M059J (cell line): ENCODE data around the gene TNIK. TPM values are rescaled to one million over a fixed set of nuclear protein-coding genes. Genes with fewer than 3 reads are reported as not detected.
"Not testable (repeated sequence)": the region's sequence is repeated elsewhere in the genome, so short reads cannot be mapped to it uniquely, and the experiment has no call there.

Experiments used
- DNase-seq: peaks from one replicate; pipeline ENCODE4 v3.0.0-alpha.2; 2012; ENCODE audit warnings: low read depth
- total RNA-seq: library from RNA; depleted of rRNA; stranded (reverse); fragments of >200 nt; shearing (Covaris generic); gene quantifications from 2 replicates; pipeline ENCODE4 v1.2.3, GENCODE V29; 2014

The TNIK gene
- total RNA-seq, 1 experiment from 2014 or later: 26.3 TPM

- DNase-seq: peak; percentile 96
Observed at GRCh38 chr3:171446801-171447578, 13.2 kb downstream of the TNIK start.

GRCh38 chr3:171446301-171446700 is 13.9 kb downstream of the TNIK start:
- DNase-seq: no peak

GRCh38 chr3:171445620-171446204 is 14.5 kb downstream of the TNIK start:
- no peak for DNase-seq

GRCh38 chr3:171444001-171444690 is 16.1 kb downstream of the TNIK start:
- no peak for DNase-seq

GRCh38 chr3:171443211-171443957 is 16.8 kb downstream of the TNIK start:
- DNase-seq: no peak

GRCh38 chr3:171442184-171442583 is 18.0 kb downstream of the TNIK start:
- DNase-seq: no peak

GRCh38 chr3:171441381-171441780 is 18.8 kb downstream of the TNIK start:
- DNase-seq: no peak

GRCh38 chr3:171439996-171440395 is 20.2 kb downstream of the TNIK start:
- DNase-seq: peak; percentile 22

GRCh38 chr3:171437115-171437756 is 23.0 kb downstream of the TNIK start:
- no peak for DNase-seq

- DNase-seq: no peak
Observed at GRCh38 chr3:171436380-171436779, 23.8 kb downstream of the TNIK start.

GRCh38 chr3:171435757-171436156 is 24.4 kb downstream of the TNIK start:
- DNase-seq: no peak

GRCh38 chr3:171435143-171435542 is 25.1 kb downstream of the TNIK start:
- DNase-seq: no peak

- no peak for DNase-seq
Observed at GRCh38 chr3:171432548-171432947, 27.7 kb downstream of the TNIK start.

- no peak for DNase-seq
Observed at GRCh38 chr3:171431550-171431949, 28.7 kb downstream of the TNIK start.

GRCh38 chr3:171430530-171430929 is 29.7 kb downstream of the TNIK start:
- no peak for DNase-seq

- no peak for DNase-seq
Observed at GRCh38 chr3:171429635-171430034, 30.6 kb downstream of the TNIK start.

- DNase-seq: no peak
Observed at GRCh38 chr3:171428892-171429291, 31.3 kb downstream of the TNIK start.

- no peak for DNase-seq
Observed at GRCh38 chr3:171428321-171428787, 31.9 kb downstream of the TNIK start.

GRCh38 chr3:171427771-171428320 is 32.4 kb downstream of the TNIK start:
- no peak for DNase-seq

GRCh38 chr3:171424063-171424462 is 36.1 kb downstream of the TNIK start:
- not testable (repeated sequence) for DNase-seq

- DNase-seq: not testable (repeated sequence)
Observed at GRCh38 chr3:171422855-171423254, 37.4 kb downstream of the TNIK start.
